Nucleus accumbens (tissue), 56 donors: ENCODE results near the gene B3GALT5.

Source experiments
- DNase-seq, 56 donors: peaks; one replicate each; lab custom pipeline; 2025; lab: John Stamatoyannopoulos, UW

Gene B3GALT5

DNA sequence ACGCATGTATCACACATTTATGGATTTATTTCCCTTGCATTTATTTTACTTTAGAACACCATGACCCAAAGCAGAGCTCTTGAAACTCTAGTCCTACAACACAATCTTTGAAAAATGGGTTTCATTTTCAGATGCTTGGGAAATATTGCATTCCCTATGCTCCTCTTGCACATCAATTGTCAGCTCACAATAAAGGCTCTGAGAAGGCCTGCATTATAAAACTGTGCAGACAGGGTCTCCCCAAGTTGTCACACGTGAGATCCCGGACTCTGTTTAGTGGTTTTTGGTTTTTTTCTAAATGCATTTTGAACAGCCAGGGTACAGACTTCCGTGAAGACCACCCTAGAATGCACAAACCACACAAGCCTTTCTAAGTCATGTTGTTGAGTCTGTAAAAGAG is 9.9 kb upstream of the B3GALT5 start:
- no peak for DNase-seq

DNA sequence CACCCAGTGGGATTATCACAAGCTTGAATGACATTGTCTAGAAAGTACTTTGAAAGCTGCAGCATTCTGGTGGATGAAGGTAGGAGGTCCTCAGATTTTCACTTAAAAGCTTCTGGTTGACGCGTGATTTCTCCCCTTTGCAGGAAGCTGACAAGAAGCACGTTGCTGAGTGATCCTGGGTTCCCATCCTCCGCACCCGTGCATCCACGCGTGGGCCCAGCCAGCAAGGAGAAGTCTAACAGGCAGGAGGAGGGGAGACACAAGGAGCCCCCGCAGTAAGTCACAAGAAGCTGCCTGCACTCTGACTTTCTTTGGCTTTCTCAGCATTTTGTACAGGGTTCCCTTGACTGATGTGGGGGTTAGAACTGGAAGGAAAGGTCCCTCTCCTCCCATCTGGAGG is 7.8 kb upstream of the B3GALT5 start:
- peak in 35 of 56 donors; percentile 22 to 90 (median 57) for DNase-seq

DNA sequence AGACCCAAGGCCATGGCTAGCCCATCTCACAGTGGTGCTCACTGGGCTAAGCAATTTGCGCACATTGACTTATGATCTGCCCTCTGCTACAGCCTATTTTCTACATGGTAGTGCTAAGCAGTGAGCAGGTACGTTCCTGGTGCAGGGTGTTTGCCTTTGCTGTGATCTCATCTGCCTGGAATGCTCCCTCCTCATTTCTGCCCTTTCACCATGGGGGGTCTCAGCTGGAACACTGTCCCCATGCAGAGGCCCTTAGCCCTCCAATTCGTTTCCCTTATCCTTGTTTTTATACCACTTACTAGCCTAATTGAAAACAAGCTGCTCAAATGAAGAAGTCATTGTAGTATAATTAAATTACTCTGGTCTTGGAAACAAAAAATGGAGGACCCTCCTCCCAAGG is 2.0 kb upstream of the B3GALT5 start:
- DNase-seq: no peak

DNA sequence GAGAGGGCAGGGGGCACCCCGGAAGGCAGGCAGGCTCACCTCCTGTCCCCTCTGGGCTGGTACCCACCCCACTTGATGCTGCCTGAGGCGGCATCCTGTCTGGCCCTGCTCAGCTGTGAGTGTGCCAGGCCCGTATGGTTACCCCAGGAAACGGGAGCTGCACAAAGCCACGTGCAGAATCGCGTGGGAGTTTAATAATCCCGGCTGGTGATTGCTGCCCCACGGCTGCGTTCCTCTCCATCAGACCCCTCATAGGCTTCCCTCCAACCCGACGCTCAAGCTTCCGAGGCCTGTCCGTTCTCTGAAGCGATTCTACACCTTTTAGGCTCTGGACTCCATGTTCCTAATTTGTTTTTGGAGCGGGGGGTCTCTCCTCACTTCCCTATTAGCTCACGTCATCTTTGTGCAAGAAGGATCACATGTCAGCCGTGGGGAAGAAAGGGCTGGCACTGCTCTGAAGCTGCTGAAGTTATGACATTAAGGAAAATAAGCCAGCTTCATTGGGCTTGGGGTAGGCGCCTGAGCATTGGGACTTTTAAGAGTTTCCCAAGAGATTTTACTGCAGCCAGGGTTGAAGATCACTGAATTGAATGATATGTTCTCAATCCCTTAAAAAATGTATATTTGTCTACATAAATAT is 1.1 kb upstream of the B3GALT5 start:
- DNase-seq: peak in 13 of 56 donors; percentile 10 to 66 (median 37)

DNA sequence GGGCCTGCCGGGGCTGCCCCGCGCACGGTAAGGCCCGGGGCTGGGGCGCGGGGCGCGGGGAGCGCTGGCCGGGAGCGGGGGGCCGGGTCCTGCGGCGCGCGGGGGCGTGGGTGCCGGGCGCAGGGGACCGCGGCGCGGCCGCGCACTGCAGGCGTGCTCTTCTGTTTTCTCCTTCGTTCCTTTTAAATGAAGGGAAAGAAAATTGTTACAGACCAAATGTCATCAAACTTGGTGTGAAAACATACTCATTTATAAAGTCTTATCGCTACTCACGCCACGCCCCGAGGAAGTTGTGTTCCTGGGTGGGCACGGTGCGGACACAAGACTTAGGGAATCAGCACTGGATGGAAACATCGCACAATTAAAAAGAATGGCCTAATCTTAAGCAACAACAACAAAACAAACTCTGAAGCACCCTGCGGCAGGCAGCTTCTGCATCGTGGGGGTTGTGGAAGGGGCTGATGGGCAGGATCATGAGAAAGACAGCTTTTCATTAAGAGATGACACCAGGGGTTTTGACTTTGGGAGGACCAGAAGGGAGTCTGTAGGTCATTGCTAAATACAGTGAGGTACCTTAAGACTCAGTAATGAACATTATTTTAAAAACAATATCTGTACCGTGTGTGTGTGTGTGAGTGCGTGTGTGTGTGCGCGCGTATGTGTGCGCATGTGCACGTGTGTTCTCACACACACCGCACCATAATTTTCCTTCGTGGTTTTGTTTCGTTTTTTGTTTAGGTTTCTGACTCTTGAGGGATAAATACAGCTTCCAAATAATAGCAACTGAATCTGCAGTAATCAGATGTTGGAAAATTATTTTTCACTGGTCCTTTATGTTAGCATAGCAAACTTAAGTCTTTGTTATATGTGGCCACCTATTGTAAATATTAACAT is 548 bp downstream of the B3GALT5 start:
- no peak for DNase-seq

DNA sequence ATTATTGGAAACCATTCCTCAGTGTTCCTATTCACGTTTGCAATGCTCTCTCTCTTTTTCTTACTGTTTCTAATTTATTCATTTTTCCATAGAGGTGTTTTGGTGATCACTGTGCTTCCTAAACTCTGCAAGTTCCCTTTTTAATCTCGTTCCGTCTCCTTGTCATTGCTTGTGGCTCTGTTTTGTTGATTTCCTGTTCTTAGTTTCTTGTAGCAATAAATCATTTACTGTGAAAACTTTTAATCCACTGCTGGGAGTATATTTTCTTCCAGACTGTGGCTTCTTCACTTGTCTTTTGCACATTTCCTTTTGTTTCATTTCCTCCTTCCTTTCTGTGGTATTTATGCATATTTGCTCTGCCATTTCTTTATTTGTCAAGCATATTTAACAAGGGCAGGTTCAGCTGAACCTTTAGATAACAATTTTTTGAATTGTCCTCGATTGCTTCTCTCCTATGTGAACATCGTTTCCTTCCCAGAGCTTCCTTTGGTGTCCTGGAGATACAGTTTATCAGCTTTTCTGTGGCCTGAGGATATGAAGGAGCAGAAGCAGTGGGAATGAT is 3.6 kb downstream of the B3GALT5 start:
- DNase-seq: no peak

DNA sequence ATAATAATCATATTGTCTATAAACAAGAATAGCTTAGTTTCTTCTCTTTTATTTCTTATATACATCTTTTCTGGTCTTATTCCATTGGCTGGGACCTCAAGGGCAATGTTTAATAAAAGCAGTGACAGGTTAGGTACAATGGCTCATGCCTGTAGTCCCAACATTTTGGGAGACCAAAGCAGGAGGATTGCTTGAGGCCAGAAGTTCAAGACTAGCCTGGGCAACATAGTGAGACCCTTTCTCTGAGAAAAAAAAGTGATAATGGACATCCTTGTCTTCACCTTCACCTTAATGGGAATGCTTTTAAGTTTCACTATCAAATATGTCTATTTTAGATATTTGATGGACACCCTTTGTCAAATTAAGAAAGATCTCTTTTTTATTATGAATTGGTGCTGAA is 8.1 kb downstream of the B3GALT5 start:
- no peak for DNase-seq

DNA sequence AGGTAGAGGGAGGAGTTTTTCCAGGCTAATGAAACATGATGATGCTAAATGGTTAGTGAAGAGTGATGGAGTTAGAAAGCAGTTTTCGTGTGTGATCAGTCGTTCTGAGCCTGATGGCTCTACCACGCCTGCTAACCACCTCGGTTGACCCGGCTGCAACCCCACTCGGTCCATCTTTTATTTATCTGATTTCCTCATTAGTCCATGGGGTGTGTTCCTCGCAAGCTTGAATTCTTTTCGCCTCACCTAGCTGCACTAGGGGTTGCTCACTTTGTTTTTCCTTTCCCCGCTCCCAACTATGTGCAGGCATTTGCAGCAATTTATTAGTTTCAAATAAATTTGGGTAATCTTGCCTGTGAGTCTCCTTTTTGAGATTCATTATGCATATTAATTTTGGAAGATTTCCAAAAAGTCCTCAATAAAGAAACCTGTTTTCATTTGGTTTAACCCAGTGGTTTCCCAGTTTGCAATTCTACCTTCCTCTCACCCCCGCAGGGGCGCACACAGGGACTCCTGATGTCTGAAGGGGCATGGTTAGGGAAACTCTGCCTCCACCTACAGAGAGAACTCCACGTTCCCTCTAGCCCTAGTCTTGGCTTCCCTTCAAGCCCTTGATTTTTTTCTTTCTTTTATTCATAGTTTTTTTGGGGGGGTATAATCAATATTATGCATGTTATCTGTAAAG is 12.6 kb downstream of the B3GALT5 start:
- no peak for DNase-seq

DNA sequence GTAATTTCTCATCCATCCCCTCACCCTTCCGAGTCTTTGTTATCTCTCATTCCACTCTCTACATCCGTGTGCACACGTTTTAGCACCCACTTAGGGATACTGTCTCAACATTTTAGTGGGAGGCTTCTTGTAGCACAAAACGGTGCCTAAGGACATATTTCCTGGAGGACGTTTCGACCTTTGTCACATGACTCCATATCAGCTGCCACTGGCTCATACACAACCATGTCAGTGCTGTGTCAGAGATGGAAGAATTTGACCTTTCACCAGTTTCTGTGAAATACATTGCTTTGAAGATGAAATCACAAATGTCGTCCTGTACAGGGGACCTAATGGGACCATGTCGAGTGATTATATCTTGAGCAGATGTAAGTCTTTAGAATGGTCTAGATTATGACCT is 15.6 kb downstream of the B3GALT5 start:
- no peak for DNase-seq

DNA sequence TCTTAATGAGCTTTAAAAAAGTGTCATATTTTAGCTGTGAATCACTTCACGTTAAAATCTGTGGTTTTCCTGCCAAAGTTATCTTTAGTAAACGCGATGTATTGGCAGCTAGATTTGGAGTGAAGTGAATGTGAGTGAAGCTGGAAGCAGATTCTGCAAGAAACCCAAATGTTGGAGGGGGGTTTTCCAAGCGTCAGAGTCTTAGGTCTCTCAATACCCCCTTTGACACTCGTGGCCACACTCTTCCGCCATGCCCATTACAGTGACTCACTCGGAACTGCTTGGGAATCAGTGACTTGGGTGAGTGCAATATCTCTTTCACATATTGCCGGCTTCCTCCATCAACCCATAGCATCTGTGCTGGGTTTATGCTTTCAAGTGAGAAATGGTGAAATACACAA is 17.5 kb downstream of the B3GALT5 start:
- no peak for DNase-seq

DNA sequence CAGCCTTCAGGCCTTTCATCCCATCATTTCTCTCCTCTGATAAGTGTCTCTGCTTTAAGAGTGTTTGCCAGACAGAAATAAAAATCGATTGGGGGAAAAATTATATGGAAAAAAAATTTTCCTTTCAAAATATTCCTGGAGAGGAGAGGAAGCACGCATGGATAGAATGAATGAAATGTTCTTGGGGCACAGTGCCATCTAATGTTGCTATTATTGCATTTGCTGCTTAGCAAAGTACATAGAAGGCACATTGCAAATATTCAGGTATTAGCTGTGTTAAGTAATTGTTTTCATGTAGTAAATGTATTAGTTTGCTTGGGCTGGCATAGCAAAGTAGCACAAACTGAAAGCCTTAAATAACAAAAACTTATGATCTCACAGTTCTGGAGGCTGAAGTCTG is 18.1 kb downstream of the B3GALT5 start:
- DNase-seq: no peak

DNA sequence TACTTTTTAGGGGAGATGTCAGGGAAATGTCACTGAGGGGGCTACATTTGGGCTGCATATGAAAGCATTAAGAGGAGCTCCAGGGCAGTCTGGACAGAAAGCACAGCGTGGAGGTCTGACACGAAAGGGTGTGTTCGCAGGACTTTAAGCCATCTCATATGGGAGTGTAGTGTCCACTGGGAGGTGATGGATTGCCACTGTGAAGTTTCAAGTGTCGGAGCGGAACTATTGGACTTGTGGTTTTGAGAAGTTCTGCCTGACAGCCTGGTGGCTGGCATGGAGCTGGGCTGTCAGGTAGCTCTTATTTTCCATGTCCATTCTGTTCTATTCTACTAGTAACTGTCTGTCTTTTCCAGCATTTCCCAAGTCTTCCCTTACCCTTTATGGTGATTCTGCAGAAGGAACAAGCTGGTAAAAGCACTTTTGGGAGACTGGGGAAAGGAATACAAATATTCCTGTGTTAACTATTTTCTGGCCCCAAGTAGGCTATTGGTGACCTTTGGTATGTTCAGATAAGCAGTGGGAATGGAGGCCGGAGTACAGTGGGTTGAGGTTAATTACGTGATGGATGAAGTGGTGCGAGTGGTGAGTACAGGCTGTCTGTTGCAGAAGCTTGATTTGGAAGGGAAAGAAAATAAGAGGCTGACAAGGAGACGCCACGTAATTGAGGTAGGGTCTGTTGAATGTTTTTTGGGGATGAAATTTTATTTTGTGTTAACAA is 19.3 kb downstream of the B3GALT5 start:
- no peak for DNase-seq

DNA sequence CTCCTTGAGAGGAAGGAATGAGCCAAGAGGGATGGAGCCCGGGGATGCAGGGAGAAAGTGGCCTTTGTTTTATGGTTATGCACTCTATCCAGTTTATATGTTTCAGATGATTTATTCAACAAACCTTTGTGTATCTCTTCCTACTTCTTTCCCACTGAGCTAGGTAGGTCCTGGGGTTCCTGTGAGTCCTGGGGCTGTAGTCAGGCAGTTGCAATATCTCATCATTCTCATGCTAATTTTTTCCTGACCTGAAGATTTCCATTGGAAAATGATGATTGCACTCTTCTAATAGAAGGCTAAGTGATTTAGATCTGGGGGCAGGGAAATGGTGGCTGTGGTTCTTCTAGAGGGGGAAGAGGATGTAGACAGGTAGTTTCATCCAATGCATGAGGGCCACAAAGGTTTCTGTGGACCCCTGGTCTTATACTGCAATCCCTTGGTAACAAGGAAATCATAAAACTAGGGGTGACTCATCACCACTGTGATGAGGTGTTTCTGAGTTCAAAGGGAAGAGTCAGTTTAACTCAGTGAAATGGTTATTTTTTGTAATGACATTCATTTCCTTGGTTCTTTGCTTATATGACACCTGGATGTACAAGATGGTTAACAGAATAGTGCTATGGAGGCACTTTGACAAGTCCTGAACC is 20.2 kb downstream of the B3GALT5 start:
- DNase-seq: no peak

DNA sequence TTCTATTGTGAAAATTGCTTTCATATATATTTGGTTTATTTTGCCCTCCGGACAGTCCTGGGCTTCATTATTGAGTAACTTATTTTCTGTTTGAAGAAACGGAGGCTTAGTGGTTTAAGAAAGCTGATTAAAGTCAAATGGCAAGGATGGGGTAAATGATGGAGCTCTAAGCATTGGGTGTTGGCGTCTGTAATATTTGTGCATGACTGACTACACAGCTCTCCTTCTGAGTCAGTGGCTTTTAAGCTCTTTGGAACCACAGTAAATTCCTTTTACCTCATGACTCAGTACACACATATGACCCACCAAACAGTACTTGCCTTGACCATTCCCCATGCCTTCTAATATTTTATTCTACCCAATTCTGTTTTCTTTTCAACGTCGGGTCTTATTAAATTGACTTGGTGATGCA is 21.0 kb downstream of the B3GALT5 start:
- no peak for DNase-seq

DNA sequence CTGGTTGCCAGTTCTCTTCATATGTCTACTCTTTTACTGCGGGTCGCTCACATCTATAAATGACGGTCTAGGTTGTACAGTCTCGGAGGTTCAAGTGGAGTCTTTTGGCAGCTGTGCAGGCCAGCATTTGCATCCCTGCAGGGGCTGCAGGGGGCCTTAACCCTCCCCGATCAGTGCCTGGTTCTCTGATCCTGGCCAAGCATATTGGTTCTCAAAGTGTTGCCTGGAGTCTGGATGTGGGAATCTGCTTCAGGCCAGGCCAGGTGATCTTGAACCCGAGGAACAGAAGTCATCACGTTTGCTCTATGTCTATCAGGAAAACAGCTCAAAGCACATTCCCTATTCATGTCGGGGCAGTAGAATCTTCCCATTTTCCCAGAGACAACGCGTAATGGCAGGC is 21.8 kb downstream of the B3GALT5 start:
- no peak for DNase-seq

DNA sequence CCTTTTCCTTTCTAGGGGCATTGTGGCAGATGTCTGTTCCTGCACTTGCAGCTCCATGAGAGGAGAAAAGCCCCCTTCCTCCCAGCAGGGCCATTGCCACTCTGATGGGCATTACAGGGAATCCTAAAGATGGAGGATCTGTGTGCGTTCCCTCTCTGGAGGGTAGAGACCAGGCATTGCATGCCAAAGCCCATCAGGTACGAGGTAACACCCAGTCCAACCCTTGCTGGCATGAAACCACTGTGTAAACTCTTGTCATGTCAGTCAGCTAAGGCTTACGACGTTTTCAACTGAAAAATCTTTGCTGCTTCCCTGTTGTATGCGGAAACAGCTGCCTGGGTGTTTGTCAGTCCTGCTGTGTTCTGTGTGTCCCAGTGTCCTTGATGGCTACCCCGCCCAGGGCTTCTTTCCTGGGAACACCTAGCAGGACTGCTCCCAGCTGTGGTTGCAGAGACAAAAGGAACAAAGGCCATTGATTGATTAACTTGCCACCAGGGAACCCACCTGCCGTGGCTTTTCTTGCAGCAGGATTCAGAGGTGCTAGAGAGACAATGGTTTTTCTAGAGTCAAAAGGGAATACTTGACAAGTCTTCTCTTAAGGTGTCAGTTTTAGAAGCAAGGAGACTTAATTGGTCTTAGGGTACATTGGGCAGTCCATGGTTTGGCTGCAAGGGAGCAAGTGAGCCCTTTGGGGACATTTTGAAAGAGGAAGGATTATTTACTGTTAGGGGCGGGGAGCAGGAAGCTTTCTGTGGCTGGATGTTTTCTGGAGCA is 24.6 kb downstream of the B3GALT5 start:
- no peak for DNase-seq

DNA sequence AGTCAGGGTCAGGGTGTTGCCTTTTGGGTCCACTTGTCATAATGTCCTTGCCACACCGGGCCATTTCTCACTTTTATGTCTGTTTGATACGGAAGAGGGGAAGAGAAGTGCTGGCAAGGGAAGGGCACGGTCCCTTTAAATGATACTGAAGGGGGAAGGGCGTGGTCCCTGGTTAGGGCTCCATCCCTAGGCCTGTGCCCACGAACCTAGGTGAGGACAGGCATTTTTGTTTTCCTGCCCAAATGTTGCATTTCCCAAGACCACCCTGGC is 25.2 kb downstream of the B3GALT5 start:
- DNase-seq: no peak

DNA sequence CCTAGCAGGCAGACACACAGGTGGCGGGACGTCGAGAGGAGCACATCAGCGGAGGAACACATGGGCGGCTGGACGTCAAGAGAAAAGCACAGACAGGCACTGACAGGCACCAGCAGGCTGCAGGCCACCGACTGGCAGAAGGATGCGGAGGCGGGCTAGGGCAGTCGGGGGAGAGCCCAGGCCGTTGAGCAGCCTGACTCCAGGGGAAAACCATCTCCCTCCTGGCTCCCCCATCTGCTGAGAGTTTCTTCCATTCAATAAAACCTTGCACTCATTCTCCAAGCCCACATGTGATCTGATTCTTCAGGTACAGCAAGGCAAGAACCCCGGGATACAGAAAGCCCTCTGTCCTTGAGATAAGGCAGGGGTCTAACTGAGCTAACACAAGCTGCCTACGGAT is 25.5 kb downstream of the B3GALT5 start:
- no peak for DNase-seq

DNA sequence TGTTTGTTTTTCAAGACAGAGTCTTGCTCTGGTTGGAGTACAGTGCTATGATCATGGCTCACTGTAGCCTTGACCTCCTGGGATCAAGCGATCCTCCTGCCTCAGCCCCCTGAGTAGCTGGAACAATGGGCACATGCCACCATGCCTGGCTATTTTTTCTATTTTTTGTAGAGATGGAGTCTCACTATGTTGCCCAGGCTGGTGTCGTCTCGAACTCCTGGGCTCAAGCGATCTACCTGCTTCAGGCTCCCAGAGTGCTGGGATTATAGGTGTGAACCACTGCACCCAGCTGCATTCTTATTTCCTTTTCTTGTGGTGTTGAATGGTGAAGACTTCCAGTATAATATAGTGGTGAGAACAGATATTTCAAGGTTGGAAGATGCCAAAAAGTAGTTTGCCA is 28.0 kb downstream of the B3GALT5 start:
- DNase-seq: no peak
